WTC11 (cell line): ENCODE measurements around the gene DRD1.

ENCODE experiments used
- ATF1 ChIP-seq: sonication (generic); formaldehyde crosslinking; IDR thresholded peaks from 2 replicates; pipeline ENCODE4 v1.8.1; 2023; ENCODE audit warnings: mild to moderate bottlenecking, moderate library complexity, missing genetic modification reagents
- ATF3 ChIP-seq: sonication (generic); formaldehyde crosslinking; conservative IDR thresholded peaks from 2 replicates; pipeline ENCODE4 v1.8.1; 2022; ENCODE audit warnings: mild to moderate bottlenecking, missing genetic modification reagents
- CDX4 ChIP-seq: fragments of 250-450 bp; sonication (Bioruptor Pico); IDR thresholded peaks from 2 replicates; pipeline ENCODE4 v1.9.0; 2021; ENCODE audit warnings: moderate library complexity, mild to moderate bottlenecking, inconsistent platforms, borderline replicate concordance
- CREB1 ChIP-seq: sonication (generic); formaldehyde crosslinking; IDR thresholded peaks from 2 replicates; pipeline ENCODE4 v1.8.0; 2023; ENCODE audit warnings: mild to moderate bottlenecking, missing genetic modification reagents
- CTCF ChIP-seq: fragments of 200-600 bp; IDR thresholded peaks from 2 replicates; pipeline ENCODE4 v1.8.0; 2022; ENCODE audit warnings: antibody characterized with exemption
- E2F5 ChIP-seq: sonication (generic); formaldehyde crosslinking; IDR thresholded peaks from 2 replicates; pipeline ENCODE4 v1.8.1; 2022; ENCODE audit warnings: mild to moderate bottlenecking, moderate library complexity, missing genetic modification reagents
- ESRRA ChIP-seq: sonication (generic); formaldehyde crosslinking; IDR thresholded peaks from 2 replicates; pipeline ENCODE4 v1.8.1; 2022; ENCODE audit warnings: mild to moderate bottlenecking, missing genetic modification reagents, borderline replicate concordance
- ETV6 ChIP-seq: sonication (generic); formaldehyde crosslinking; IDR thresholded peaks from 2 replicates; pipeline ENCODE4 v1.8.1; 2022; ENCODE audit warnings: mild to moderate bottlenecking, missing genetic modification reagents
- GABPB1 ChIP-seq: sonication (generic); formaldehyde crosslinking; IDR thresholded peaks from 2 replicates; pipeline ENCODE4 v1.8.1; 2023; ENCODE audit warnings: mild to moderate bottlenecking, missing genetic modification reagents
- MAX ChIP-seq: sonication (generic); formaldehyde crosslinking; IDR thresholded peaks from 2 replicates; pipeline ENCODE4 v1.8.0; 2022; ENCODE audit warnings: mild to moderate bottlenecking, missing genetic modification reagents
- NR1H2 ChIP-seq: sonication (generic); formaldehyde crosslinking; IDR thresholded peaks from 2 replicates; pipeline ENCODE4 v1.9.0; 2021; ENCODE audit warnings: mild to moderate bottlenecking, moderate library complexity, missing genetic modification reagents
- TEAD4 ChIP-seq: sonication (generic); formaldehyde crosslinking; IDR thresholded peaks from 2 replicates; pipeline ENCODE4 v1.8.0; 2022; ENCODE audit warnings: mild to moderate bottlenecking, missing genetic modification reagents
- USF1 ChIP-seq: sonication (generic); formaldehyde crosslinking; IDR thresholded peaks from 2 replicates; pipeline ENCODE4 v1.8.0; 2022; ENCODE audit warnings: mild to moderate bottlenecking, missing genetic modification reagents
- ZBTB21 ChIP-seq: sonication (generic); formaldehyde crosslinking; IDR thresholded peaks from 2 replicates; pipeline ENCODE4 v1.8.1; 2023; ENCODE audit warnings: mild to moderate bottlenecking, missing genetic modification reagents, borderline replicate concordance

- TF ChIP-seq ESRRA (no peak), CTCF (no peak), ETV6 (CRISPR knock-in tag) (no peak), E2F5 (CRISPR knock-in tag) (no peak), USF1 (no peak), GABPB1 (CRISPR knock-in tag) (no peak), ATF1 (CRISPR knock-in tag) (no peak), ZBTB21 (no peak), CDX4 (CRISPR knock-in tag) (no peak), ATF3 (no peak), NR1H2 (CRISPR knock-in tag) (no peak), CREB1 (CRISPR knock-in tag) (no peak), MAX (CRISPR knock-in tag) (no peak), TEAD4 (CRISPR knock-in tag) (no peak)
Observed at GRCh38 chr5:175393897-175394296, 50.1 kb downstream of the DRD1 start.
